ENCODE results near the gene COL4A2.

The COL4A2 gene

GRCh38 chr13:110538632-110539031 is 231.5 kb downstream of the COL4A2 start:
- POLR2A ChIA-PET, result interaction anchor here (0.5 to 1.0 kb wide), 2 partner anchors 13 to 317 kb away, joined by 5 to 7 read pairs; no protein-coding TSS in a partner anchor
- CTCF ChIA-PET, result no interaction called here
- no peak for TF ChIP-seq TARDBP (IDR thresholded peaks at IDR 0.05)
- TF ChIP-seq SUZ12 (IDR thresholded peaks at IDR 0.05), result no peak
- TF ChIP-seq HDGF (IDR thresholded peaks at IDR 0.05; ENCODE audit: borderline replicate concordance), result no peak
- TF ChIP-seq FOXK2 (IDR thresholded peaks at IDR 0.05), result no peak
- no peak for TF ChIP-seq ELF4 (IDR thresholded peaks at IDR 0.05)
- no peak for TF ChIP-seq LEF1 (IDR thresholded peaks at IDR 0.05; ENCODE audit: borderline replicate concordance)
- TF ChIP-seq ARNT (IDR thresholded peaks at IDR 0.05), result no peak
- TF ChIP-seq PKNOX1 (IDR thresholded peaks at IDR 0.05), result no peak
- no peak for TF ChIP-seq BHLHE40 (IDR thresholded peaks at IDR 0.05; ENCODE audit: borderline replicate concordance)
- no peak for TF ChIP-seq L3MBTL2 (conservative IDR thresholded peaks at IDR 0.05)
- TF ChIP-seq CTBP1 (IDR thresholded peaks at IDR 0.05; ENCODE audit: borderline replicate concordance), result no peak
- TF ChIP-seq FOXM1 (IDR thresholded peaks at IDR 0.05; ENCODE audit: borderline replicate concordance), result no peak
- TF ChIP-seq SP1 (IDR thresholded peaks at IDR 0.05), result no peak
- TF ChIP-seq NFRKB (IDR thresholded peaks at IDR 0.05), result no peak
- no peak for TF ChIP-seq ZNF384 (IDR thresholded peaks at IDR 0.05)
- TF ChIP-seq FOXA1 (IDR thresholded peaks at IDR 0.05), result no peak
- DNase-seq (ENCODE audit: extremely low spot score), result no peak

GRCh38 chr13:110539894-110540293 is 232.8 kb downstream of the COL4A2 start:
- TF ChIP-seq ZNF384 (IDR thresholded peaks at IDR 0.05) (no peak), HDGF (IDR thresholded peaks at IDR 0.05; ENCODE audit: borderline replicate concordance) (no peak), FOXM1 (IDR thresholded peaks at IDR 0.05; ENCODE audit: borderline replicate concordance) (no peak), PKNOX1 (IDR thresholded peaks at IDR 0.05) (no peak), L3MBTL2 (conservative IDR thresholded peaks at IDR 0.05) (no peak), BHLHE40 (IDR thresholded peaks at IDR 0.05; ENCODE audit: borderline replicate concordance) (no peak), SP1 (IDR thresholded peaks at IDR 0.05) (no peak), SUZ12 (IDR thresholded peaks at IDR 0.05) (no peak), LEF1 (IDR thresholded peaks at IDR 0.05; ENCODE audit: borderline replicate concordance) (no peak), FOXK2 (IDR thresholded peaks at IDR 0.05) (no peak), TARDBP (IDR thresholded peaks at IDR 0.05) (no peak), ELF4 (IDR thresholded peaks at IDR 0.05) (no peak), CTBP1 (IDR thresholded peaks at IDR 0.05; ENCODE audit: borderline replicate concordance) (no peak)
- POLR2A ChIA-PET, result no interaction called here
- CTCF ChIA-PET, result no interaction called here
- no peak for DNase-seq (ENCODE audit: extremely low spot score)

- ChIA-PET POLR2A (no interaction called here), CTCF (no interaction called here)
- no peak for TF ChIP-seq NFRKB (IDR thresholded peaks at IDR 0.05)
- TF ChIP-seq LEF1 (IDR thresholded peaks at IDR 0.05; ENCODE audit: borderline replicate concordance), result no peak
- no peak for TF ChIP-seq FOXA1 (IDR thresholded peaks at IDR 0.05)
- TF ChIP-seq ELF4 (IDR thresholded peaks at IDR 0.05), result no peak
- no peak for TF ChIP-seq CTBP1 (IDR thresholded peaks at IDR 0.05; ENCODE audit: borderline replicate concordance)
- no peak for TF ChIP-seq BHLHE40 (IDR thresholded peaks at IDR 0.05; ENCODE audit: borderline replicate concordance)
- no peak for TF ChIP-seq SUZ12 (IDR thresholded peaks at IDR 0.05)
- TF ChIP-seq ARNT (IDR thresholded peaks at IDR 0.05), result no peak
- no peak for TF ChIP-seq FOXK2 (IDR thresholded peaks at IDR 0.05)
- no peak for TF ChIP-seq L3MBTL2 (conservative IDR thresholded peaks at IDR 0.05)
- TF ChIP-seq TARDBP (IDR thresholded peaks at IDR 0.05), result no peak
- no peak for TF ChIP-seq SP1 (IDR thresholded peaks at IDR 0.05)
- no peak for TF ChIP-seq HDGF (IDR thresholded peaks at IDR 0.05; ENCODE audit: borderline replicate concordance)
- no peak for TF ChIP-seq FOXM1 (IDR thresholded peaks at IDR 0.05; ENCODE audit: borderline replicate concordance)
- no peak for TF ChIP-seq ZNF384 (IDR thresholded peaks at IDR 0.05)
- no peak for DNase-seq (ENCODE audit: extremely low spot score)
These were observed 233.9 kb downstream of the COL4A2 start for GRCh38 chr13:110540871-110541525.

GRCh38 chr13:110541526-110541920 is 234.4 kb downstream of the COL4A2 start:
- TF ChIP-seq L3MBTL2 (conservative IDR thresholded peaks at IDR 0.05) (no peak), LEF1 (IDR thresholded peaks at IDR 0.05; ENCODE audit: borderline replicate concordance) (no peak), NFRKB (IDR thresholded peaks at IDR 0.05) (no peak), SUZ12 (IDR thresholded peaks at IDR 0.05) (no peak), HDGF (IDR thresholded peaks at IDR 0.05; ENCODE audit: borderline replicate concordance) (no peak), PKNOX1 (IDR thresholded peaks at IDR 0.05) (no peak), SP1 (IDR thresholded peaks at IDR 0.05) (no peak), TARDBP (IDR thresholded peaks at IDR 0.05) (no peak), ZNF384 (IDR thresholded peaks at IDR 0.05) (no peak), ARNT (IDR thresholded peaks at IDR 0.05) (no peak), FOXK2 (IDR thresholded peaks at IDR 0.05) (no peak), CTBP1 (IDR thresholded peaks at IDR 0.05; ENCODE audit: borderline replicate concordance) (no peak)
- DNase-seq (ENCODE audit: extremely low spot score), result no peak
- ChIA-PET POLR2A (no interaction called here), CTCF (no interaction called here)

- POLR2A ChIA-PET, result no interaction called here
- no peak for TF ChIP-seq FOXM1 (IDR thresholded peaks at IDR 0.05; ENCODE audit: borderline replicate concordance)
- no peak for TF ChIP-seq L3MBTL2 (conservative IDR thresholded peaks at IDR 0.05)
- no peak for TF ChIP-seq SUZ12 (IDR thresholded peaks at IDR 0.05)
- no peak for TF ChIP-seq LEF1 (IDR thresholded peaks at IDR 0.05; ENCODE audit: borderline replicate concordance)
- no peak for DNase-seq (ENCODE audit: extremely low spot score)
- CTCF ChIA-PET, result no interaction called here
These were observed 235.2 kb downstream of the COL4A2 start for GRCh38 chr13:110542169-110542796.

- no peak for DNase-seq (ENCODE audit: extremely low spot score)
- TF ChIP-seq LEF1 (IDR thresholded peaks at IDR 0.05; ENCODE audit: borderline replicate concordance) (no peak), FOXM1 (IDR thresholded peaks at IDR 0.05; ENCODE audit: borderline replicate concordance) (no peak), HDGF (IDR thresholded peaks at IDR 0.05; ENCODE audit: borderline replicate concordance) (no peak), ZNF384 (IDR thresholded peaks at IDR 0.05) (no peak), FOXA1 (IDR thresholded peaks at IDR 0.05) (no peak), L3MBTL2 (conservative IDR thresholded peaks at IDR 0.05) (no peak), TARDBP (IDR thresholded peaks at IDR 0.05) (no peak), ARNT (IDR thresholded peaks at IDR 0.05) (no peak), FOXK2 (IDR thresholded peaks at IDR 0.05) (no peak), BHLHE40 (IDR thresholded peaks at IDR 0.05; ENCODE audit: borderline replicate concordance) (no peak), SUZ12 (IDR thresholded peaks at IDR 0.05) (no peak), NFRKB (IDR thresholded peaks at IDR 0.05) (no peak), SP1 (IDR thresholded peaks at IDR 0.05) (no peak), PKNOX1 (IDR thresholded peaks at IDR 0.05) (no peak), CTBP1 (IDR thresholded peaks at IDR 0.05; ENCODE audit: borderline replicate concordance) (no peak), ELF4 (IDR thresholded peaks at IDR 0.05) (no peak)
- ChIA-PET CTCF (no interaction called here), POLR2A (no interaction called here)
These were observed 239.3 kb downstream of the COL4A2 start for GRCh38 chr13:110546378-110546777.
